HUES48 (cell line): ENCODE data around the gene OTUB2.

Source experiments
- H3K27ac ChIP-seq: one replicate; pipeline ENCODE4 v1.7.0; 2013; ENCODE audit warnings: low read depth, low read length, inconsistent platforms
- H3K27me3 ChIP-seq: 2 replicates; pipeline ENCODE4 v1.6.1; 2013; ENCODE audit warnings: mild to moderate bottlenecking, low read length; ENCODE audit not compliant: control insufficient read depth, insufficient read depth
- H3K36me3 ChIP-seq: 2 replicates; pipeline ENCODE4 v1.6.1; 2013; ENCODE audit warnings: low read length; ENCODE audit not compliant: control insufficient read depth, insufficient read depth
- H3K4me1 ChIP-seq: 2 replicates; pipeline ENCODE4 v1.6.1; 2013; ENCODE audit warnings: mild to moderate bottlenecking, low read length; ENCODE audit not compliant: control insufficient read depth, insufficient read depth
- H3K4me3 ChIP-seq: 2 replicates; pipeline ENCODE4 v1.5.1; 2013; ENCODE audit warnings: mild to moderate bottlenecking, low read depth, low read length
- H3K9ac ChIP-seq: 2 replicates; pipeline ENCODE4 v1.6.1; 2013; ENCODE audit warnings: mild to moderate bottlenecking, low read depth, low read length, moderate library complexity
- H3K9me3 ChIP-seq: 2 replicates; pipeline ENCODE4 v1.6.1; 2013; ENCODE audit warnings: low read length; ENCODE audit not compliant: control insufficient read depth, insufficient read depth

The OTUB2 gene

GRCh38 chr14:94088516-94088915 is 62.4 kb downstream of the OTUB2 start:
- Histone ChIP-seq H3K4me1 (no peaks in the 10 kb centered on the region), H3K27me3 (no peaks in the 10 kb centered on the region), H3K36me3 (no peaks in the 10 kb centered on the region), H3K9ac (no peak overlapping the region), H3K9me3 (no peaks in the 10 kb centered on the region), H3K27ac (no peak overlapping the region), H3K4me3 (no peak overlapping the region)

- no peak overlapping the region for H3K27ac ChIP-seq
- no peaks in the 10 kb centered on the region for H3K4me1 ChIP-seq
- H3K27me3 ChIP-seq: no peaks in the 10 kb centered on the region
These were observed 63.3 kb downstream of the OTUB2 start for GRCh38 chr14:94089479-94089878.

GRCh38 chr14:94093418-94093817 is 67.3 kb downstream of the OTUB2 start:
- H3K4me1 ChIP-seq: no peaks in the 10 kb centered on the region
- H3K27ac ChIP-seq: no peak overlapping the region
- no peak overlapping the region for H3K9ac ChIP-seq
- H3K4me3 ChIP-seq: no peak overlapping the region
- no peaks in the 10 kb centered on the region for H3K9me3 ChIP-seq
- H3K36me3 ChIP-seq: peaks cover 9% of the 10 kb centered on the region; the same call in 1 of the 2 replicates
- no peaks in the 10 kb centered on the region for H3K27me3 ChIP-seq

More at GRCh38 chr14:94089479-94089878, 63.3 kb downstream of the OTUB2 start:
- no peak overlapping the region for H3K4me3 ChIP-seq
- no peaks in the 10 kb centered on the region for H3K9me3 ChIP-seq
- H3K9ac ChIP-seq: no peak overlapping the region
- no peaks in the 10 kb centered on the region for H3K36me3 ChIP-seq

- H3K4me3 ChIP-seq: no peak overlapping the region
- H3K9me3 ChIP-seq: no peaks in the 10 kb centered on the region
- H3K9ac ChIP-seq: no peak overlapping the region
- H3K27ac ChIP-seq: no peak overlapping the region
- peaks cover 14% of the 10 kb centered on the region for H3K36me3 ChIP-seq
- H3K4me1 ChIP-seq: no peaks in the 10 kb centered on the region
- no peaks in the 10 kb centered on the region for H3K27me3 ChIP-seq
These were observed 71.0 kb downstream of the OTUB2 start for GRCh38 chr14:94097091-94097490.
